Measurements from ENCODE around the gene TCP11. TPM values are rescaled to one million over a fixed set of nuclear protein-coding genes. Genes with fewer than 3 reads are reported as not detected.

The TCP11 gene
- total RNA-seq (ENCODE audit: insufficient read depth, low replicate concordance), result not detected

DNA sequence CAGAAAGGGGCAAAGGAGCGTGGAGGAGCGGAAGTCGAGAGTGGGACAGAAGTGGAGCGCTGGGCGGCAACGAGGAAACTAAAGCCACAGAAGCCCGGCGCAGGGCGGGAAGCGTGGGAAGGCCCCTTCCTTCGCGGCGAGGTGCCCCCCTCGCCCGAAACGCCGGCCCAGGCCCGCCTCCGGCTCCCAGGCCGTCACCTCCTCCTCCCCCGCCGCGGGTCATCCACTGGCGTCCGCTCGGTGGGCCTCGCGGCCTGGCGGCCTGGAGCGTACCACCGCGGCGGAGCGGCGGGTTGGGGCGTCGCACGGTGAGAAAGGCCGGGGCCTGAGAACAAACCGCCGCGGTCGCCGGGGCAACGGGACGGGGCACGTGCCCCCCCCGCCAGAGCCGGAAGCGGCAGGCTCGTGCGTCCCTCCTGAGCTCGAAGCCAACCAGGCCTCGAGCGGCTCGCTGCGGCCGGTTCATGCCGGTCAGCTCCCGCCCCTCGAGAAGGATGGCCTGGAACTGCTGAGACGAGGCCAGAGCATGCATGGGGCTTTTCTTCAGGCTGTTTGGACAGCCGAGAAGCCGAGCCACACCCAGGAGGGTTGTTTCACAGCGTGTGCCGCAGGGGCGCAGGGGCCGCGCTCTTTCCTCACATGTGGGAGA lies at the start of gene TCP11:
TSS of gene TCP11 (minus strand) at position 333 of the 649 bp plus-strand sequence. CDS start 469 bp downstream, outside the sequence.
- DNase-seq (ENCODE audit: low spot score), result no peak

DNA sequence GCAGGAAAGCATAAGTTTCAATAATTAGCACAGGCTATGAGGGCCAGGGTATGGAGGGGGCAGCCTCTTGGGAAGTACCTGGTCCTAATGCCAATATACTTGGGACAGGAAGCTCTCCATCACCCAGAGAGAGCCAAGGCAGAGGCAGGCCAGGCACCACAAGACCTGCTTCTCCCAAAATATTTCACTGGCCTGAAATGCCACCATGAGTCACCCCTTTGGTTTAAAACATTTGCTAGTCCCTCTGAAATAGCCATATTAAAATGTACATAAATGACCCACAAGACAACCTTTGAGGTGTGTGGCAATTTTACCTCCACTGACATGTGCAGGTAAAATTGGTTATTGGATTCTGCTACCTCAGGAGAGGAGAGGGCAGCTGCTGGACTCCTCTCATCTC lies 49.2 kb upstream of the TCP11 start:
- no peak for DNase-seq (ENCODE audit: low spot score)

DNA sequence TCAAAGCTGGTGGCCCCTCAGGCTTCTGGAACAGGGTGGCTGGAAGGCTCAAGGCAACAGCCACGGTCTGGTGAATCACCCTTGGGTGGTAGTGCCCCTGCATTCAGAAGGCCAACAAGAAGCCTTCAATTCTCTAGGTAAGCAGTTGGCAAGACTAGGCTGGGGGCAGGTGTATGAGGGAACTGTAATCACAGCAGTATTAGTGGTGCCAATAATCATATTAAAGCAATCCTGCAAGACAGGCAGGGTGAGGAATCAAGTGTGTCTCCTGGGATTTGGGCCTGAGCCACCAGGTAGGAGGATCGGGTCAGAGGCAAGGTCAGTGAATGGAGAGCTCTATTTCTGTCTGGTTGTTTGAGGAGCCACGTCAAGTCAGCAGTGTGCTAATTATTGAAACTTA lies 47.7 kb upstream of the TCP11 start:
- no peak for DNase-seq (ENCODE audit: low spot score)

DNA sequence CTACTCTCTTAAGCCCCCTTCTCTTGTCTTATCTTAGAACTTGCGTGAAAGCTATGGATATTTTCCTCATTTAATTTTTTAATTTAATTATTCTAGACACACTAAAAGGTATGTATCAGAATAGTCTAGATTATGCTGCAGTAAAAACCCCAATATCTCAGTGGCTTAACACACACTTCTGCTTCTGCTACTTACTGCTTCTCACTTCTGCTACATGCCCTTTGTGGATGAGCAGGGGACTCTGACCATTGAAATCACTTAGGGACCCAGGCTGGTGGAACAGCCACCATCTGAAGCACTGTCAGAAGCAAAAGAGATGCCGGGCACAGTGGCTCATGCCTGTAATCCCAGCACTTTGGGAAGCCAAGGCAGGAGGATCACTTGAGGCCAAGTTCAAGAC lies 45.4 kb upstream of the TCP11 start:
- no peak for DNase-seq (ENCODE audit: low spot score)

DNA sequence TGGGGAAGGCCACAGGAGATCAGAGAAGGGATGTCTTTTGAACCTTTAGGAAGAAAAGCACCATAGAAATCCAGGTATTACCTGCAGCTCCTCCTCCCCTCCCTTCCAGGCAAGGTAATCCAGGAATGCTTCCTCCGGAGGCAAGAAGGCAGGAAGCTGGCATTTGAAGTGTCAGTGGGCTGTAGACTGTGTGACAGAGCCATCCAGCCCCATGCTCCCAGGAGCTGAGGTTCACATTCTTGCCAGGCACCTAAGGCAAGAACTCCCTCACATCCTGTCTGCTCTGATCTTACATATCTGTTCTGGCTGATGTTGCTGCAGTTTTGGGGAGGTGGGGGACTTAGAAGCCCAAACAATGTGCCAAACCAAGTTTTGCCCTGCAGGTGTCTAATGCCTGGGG lies 44.8 kb upstream of the TCP11 start:
- DNase-seq (ENCODE audit: low spot score), result no peak

DNA sequence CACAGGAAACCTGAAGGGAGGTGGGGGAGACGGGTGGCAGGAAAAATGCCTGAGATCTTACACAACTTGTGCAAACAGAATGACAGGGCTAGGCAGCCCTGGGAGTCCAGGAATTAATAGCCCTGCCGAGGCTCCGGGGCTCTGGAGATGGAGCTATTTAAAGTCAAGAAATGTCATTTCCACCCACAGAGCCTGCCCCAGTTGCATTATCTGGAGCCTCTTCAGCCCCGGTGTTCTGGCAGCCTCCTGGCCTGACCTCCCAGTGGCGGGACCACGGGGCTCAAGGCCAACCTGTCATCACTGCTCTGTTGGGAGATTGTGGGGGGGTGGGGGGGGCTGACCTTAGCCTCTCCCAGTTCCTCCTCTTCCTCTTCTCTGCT lies 44.2 kb upstream of the TCP11 start:
- DNase-seq (ENCODE audit: low spot score), result no peak

DNA sequence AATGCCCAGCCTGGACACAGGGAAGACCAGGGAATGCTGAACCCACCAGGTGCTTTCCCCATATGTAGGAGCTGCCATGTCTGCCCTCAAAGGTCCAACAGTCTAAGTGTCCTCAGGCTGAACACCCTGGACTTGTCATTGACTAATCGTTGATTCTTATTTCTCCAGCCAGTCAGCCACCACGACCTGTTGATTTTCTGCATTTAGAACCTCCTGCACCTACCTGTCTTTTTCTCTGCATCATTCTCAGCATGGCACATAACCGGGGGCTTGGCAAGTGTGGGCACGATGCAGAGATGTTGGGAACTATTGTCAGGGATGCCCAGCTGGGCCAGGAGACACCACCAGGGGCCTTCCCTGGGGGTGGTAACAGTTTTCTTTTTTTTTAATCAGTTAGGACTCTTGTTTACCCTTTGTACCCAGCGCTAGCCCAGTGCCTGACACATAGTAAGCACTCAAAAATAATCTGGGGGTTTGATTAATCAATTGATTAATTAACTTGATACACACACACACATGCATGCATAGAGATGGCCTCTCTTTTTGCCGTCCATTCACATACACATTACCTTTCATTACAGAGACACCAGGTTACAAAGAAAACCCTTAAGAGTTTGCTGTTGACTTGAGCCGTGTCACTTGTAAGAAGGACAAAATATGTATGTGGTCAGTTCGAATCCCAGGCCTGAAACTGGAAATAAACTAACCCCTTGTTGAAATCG lies 43.6 kb upstream of the TCP11 start:
- DNase-seq (ENCODE audit: low spot score), result no peak

DNA sequence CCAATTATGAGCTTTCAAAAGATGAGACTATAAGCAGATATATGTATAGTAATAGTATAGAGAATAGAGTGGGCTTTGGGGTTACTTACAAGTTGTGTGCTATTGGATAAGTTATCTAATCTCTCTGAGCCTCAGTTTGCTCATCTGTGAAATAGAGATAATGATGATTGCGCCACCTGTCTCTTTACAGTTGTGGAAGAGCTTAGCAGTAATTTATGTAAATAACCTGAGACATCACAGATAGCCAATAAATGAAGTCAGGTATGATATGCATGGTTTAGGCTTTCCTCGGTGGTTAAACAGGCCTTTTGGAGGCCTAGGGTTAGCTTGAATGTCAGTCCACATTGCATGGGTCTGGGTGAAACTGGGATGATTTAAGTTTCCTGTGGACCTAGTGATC lies 42.8 kb upstream of the TCP11 start:
- no peak for DNase-seq (ENCODE audit: low spot score)

DNA sequence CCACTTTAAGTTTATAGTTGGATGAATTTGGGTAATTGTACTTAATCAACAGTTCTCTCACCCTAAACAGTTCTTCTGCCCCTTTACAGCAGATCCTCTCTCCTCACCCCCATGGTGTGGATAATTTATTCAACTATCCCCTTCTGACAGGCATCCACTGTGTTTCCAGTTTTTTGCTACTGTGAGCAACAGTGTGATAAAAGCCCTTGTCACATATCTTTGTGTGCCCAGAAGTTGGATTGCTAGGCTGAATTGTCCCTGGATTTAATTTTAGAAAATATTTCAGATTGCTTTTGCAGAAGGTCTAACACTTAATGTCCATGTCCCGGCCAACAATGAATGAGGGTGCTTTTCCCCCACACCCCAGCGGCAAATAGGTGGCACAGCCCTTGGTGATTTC lies 42.1 kb upstream of the TCP11 start:
- DNase-seq (ENCODE audit: low spot score), result no peak

DNA sequence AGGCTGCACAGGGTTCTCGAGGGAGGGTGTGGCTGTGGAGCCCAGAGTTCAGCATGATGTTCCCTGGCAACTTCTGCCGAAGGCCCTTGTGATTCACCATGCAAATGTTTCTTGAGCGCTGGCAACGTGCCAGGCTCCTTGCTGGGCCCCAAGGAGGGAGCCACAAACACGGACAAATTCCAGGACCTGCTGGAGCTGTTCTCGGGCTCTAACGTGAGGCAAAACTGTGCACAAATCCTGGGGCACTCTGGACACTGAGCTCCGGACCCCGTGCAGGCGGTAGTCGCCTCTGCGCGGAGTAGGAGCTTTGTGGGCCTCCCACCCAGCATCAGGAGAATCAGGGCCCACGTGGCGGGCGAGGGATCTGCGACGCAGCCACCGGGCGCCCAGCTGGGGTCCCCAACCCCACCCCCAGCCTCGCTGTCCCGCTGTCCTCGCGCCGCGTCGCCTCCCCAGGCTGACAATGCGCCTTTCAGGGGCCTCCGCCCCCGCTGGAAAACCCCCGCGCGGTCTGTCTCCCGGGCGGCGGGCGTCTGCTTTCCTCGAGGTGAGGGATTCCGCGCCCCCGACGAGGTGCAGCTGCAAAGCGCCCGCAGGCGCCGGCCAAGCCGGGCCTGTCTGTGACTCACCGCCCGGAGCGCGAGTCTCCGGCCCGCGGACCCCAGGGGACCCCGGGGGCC lies 40.9 kb upstream of the TCP11 start:
- peak; percentile 84 for DNase-seq (ENCODE audit: low spot score)

DNA sequence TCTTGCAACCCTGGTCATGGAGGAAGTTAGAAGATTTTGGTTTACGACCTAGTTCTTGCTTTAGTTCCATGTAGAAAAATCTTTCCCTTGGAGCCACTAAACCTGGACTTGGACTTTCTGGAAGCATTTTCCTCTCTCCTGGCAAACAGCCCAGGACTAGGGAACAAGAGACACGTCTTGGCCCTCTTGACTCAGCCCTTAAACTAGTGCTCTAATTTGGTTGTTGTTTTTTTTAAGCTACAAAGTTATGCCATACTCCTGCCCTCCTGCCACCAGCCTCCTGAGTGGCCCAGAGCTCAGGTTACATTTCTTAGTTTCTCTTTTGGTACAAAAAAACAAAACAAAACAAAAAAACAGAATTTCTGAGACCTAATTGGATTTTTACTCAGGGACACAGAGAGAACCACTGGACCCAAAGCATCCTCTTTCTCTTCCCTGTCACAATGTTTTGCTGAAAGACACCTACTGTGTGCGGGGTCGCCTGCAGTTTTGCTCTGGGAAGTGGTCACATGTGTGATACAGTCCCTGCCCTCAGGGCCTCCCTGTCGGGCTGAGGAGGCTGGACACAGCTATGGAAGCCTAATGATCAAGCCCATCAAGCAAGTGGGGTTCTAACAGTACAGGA lies 40.3 kb upstream of the TCP11 start:
- no peak for DNase-seq (ENCODE audit: low spot score)

DNA sequence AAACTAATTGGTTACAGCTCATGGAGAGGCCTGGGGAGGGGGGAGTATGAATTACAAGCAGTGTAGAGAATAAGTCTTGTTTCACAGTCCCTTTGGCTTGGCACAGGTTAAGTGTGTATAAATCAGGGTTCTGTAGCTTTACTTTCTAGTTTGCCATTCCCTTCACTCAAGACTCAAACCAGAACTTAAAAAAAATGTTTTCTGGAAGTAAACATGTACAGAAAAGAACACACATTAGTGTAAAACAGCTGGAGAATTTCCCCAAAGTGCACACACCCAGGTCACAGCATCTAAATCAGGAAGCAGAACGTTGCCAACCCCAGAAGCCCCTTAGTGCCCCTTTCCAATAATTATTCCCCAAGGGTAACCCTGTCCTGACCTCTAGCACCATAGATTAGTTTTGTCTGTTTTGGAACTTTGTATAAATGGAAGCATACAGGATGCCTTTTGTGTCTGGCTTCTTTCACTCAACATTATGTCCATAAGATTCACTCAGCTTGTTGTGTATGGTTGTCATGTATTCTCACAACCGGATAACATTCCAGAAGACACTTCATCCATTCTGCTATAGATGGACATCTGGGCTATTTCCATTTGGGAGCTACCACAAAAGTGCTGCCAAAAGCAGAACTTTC lies 38.9 kb upstream of the TCP11 start:
- DNase-seq (ENCODE audit: low spot score), result peak; percentile 53

DNA sequence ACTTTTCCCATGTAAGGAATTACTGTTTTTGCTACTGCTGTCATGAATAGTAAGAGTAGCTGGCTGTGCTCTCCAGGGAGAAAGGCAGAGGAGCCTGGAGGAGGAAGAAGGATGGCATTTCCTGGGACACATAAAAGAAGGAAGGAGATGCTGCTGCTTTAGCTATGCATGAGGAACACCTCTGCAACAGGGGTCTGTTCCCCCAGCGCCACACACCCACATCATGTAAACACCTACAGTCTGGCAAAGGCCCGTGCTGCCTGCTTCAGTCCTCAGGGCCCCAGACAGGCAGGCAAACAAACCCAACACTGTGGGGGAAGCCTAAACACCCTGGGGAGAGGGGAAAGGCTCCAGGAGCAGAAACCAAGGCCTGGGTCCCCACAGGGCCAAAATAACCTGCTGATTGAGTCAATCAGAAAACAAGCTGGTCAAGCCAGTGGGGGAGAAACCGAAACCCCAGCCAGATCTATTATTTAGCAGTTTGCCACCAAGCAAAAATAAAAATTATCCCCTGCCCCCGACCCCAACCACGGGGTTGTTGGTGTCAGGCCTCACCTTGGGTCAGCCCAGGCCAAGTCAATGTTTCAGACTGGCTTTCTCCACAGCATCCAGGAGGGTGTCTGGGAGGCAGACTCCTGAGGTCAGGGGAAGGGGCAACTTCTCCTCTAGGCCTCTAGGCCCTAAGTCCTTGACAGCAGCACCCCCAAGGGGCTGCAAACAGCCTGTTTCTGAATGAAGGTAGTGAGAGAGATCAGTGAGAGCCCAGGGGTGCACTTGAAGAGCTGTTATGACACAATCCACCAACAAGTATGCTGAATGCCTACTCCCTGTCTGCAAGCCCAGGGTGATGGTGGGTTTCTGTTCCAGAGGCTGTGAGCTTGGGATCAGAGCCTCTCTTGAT lies 38.0 kb upstream of the TCP11 start:
- DNase-seq (ENCODE audit: low spot score), result no peak

DNA sequence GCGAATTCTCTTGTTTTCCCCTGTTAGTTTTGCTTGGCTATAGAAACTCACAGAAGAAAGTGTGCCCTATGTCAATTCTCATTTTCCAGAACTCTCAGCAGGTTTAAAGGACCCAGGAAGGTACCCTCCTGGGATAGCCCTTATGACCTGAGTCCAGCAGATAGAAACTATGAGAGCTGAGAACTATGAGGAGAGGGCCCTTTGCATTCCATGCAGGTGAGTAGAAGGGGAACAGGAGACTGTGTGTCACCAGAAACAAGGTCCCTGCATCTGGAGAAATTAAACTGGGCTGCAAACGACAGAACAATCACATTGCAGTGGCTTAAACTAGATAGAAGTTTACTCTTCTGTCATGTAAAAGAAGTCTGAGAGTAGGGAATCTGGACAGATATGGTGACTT lies 36.9 kb upstream of the TCP11 start:
- no peak for DNase-seq (ENCODE audit: low spot score)

DNA sequence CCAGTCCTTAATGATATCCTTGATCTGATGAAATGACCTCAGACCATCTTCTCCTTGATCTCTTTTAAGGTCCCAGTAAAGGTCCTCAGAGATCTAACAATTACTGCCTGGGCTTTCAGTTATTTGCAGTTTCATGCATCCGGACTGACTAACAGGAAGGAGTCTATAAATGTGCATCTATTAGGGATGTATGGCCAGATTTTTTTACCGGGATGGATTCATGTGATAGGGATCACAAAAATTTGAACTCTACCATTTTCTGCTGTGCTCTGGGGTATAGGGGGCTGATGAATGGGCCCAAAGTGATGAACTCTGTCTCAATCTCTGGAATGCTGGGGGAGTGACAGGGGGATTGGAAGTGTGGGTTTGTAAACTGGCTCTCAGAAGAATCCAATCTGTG lies 36.5 kb upstream of the TCP11 start:
- no peak for DNase-seq (ENCODE audit: low spot score)

DNA sequence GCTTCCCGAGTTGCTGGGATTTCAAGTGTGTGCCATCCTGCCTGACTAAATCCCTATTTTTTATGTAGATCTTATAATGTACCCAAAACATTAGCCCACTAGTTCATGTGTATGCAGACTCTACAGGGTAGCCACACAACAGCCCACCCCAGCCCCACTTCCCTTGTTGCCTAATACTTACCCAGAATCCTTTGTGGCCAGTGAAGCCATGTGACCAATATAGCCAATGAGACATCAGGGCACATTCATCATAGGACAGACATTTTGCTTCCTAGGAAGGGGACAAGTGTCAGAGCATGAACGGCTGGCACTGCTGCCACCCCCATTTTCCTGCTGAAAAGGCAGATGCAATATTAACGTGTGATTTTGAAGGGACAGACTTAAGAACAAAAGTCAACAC lies 36.0 kb upstream of the TCP11 start:
- no peak for DNase-seq (ENCODE audit: low spot score)

DNA sequence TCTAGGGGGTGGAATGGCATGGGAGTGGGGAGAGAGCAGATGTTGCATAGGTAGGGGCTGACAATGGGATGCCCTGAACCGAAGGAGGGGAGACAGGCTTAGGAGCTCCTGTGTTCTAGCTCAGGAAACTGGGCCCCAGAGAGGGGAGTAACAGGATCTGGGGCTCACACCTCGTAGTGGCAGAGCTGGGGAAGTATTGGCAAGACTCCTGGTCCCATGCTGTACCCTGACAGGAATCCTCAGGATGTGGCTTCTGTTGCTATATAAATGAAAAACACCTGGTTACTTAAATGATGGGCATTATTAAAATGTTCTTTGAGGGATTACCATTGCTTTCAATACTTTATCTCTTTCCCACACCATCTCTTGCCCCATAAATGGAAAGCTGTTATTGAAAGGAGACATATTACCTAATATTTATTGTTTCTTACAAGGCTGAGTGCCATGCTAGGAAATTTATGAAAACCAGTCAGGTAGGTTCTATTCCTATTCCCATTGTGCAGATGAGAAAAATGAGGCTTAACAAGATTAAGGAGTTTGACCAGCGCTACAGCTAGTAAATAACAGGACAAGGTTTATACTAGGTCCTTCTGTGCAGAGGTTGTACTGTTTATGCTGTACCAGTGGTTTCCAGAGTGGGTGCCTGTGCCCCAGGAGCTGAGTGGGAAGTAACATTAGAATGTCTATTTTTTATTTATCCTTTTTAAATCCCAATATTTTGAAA lies 35.3 kb upstream of the TCP11 start:
- no peak for DNase-seq (ENCODE audit: low spot score)

DNA sequence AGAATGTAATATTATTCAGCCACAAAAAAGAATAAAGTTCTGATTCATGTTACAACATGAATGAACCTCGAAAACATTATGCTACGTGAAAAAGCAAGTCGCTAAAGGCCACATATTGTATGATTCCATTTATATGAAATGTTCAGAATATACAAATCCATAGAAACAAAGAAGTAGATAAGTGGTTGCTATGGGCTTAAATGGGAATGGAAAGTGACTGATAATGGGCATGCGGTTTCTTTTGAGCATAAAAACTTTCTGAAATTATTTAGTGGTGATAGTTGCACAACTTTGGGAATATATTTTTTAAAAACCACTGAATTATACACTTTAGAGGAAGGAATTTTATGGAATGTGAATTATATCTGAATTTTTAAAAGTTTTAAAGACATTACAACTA lies 33.4 kb upstream of the TCP11 start:
- DNase-seq (ENCODE audit: low spot score), result peak; percentile 77

DNA sequence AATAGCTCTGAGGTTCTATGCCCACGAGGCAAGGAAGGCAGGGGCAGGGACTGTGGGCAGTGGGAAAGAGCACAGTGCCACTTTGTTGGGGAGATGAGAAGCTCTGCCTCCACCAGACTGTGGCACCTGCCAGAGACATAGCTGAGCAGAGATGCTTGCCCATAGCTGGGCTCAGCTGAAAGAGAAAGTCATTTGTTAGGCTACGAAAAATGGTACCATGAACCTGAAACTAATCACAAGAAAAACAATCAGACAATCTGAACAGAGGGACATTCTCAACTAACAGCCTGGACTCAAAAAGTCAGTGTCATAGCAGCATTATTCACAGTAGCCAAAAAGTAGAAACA lies 32.9 kb upstream of the TCP11 start:
- DNase-seq (ENCODE audit: low spot score), result no peak

DNA sequence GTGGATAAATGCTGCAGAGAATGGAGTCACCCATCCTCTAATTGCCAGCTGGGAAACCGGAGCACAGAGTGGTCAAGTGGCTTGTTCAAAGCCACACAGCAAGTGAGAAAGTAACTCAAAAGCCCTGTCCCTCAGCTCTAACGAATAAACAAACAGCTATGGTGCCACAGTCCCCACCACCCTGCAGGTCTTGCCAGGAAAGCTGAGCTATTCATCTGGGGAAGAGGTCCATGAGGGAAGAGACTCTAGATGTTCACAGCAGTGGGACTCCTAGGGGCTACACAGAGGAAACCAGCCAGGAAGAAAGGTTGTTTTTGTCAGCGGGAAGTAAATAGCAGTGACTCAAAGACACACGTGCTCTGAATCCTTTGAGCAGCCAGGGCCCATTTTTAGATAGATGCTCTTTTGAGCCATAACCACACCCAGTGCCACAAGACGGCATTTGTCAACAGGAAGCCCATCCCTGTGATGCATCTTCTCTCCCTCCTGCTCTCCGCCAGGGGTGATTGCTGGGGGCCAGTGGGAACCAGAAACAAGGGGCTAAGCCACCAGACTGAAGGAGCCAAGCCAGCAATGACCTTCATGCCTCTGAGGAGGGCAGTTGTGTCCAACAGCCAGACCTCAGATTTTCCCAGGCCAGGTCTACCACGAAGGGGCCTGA lies 32.4 kb upstream of the TCP11 start:
- no peak for DNase-seq (ENCODE audit: low spot score)

All from umbilical cord (tissue), 2 donors.